T-helper 2 cell (primary cell): Measurements from ENCODE around the gene MGLL.
"Not testable (repeated sequence)": the region's sequence is repeated elsewhere in the genome, so short reads cannot be mapped to it uniquely, and the experiment has no call there.

Experiments
- DNase-seq, 5 experiments: peaks; one replicate each; pipeline versions ENCODE4 v3.0.0 to v3.0.0-alpha.2; 2012 to 2022

The MGLL gene

GRCh38 chr3:127671523-127672428, 150.5 kb downstream of the MGLL start:
- DNase-seq, result peak in 1 of 5 experiments; percentile 47

DNA sequence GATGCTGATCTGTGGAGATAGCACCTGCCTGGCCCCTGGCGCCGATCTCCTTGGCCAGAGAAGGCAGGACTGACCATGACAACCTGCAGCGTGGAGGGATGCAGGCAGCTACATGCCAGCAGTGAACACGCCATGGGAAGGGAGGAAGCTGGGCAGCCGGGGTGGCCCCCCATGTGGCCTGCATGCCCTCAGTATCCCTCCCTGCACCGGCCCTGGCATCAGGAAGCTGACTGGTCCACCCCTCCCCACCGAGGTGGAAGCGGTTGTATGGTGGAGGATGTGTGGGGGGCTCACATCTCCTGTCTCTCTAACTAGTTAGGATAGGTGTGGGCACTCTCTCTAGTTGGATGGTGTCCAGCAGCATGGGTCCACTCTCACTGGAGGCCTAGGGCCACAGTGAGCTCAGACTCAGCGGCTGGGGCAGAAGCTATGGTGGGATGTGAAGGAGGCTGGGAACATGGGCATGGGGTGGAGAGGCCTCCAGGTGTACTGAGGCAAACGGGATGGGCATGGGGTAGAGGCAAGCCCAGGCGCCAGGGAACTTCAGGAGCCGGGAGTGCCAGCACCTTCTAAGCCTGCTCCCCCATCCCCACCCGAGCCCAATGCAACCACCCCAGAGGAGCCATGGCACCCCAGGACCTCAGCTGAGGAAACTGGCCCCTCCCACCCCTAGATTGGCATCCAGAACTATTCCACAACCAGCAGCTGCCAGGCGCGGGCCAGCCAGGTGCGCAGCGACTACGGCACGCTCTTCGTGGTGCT, 151.4 kb downstream of the MGLL start:
- no peak for DNase-seq

DNA sequence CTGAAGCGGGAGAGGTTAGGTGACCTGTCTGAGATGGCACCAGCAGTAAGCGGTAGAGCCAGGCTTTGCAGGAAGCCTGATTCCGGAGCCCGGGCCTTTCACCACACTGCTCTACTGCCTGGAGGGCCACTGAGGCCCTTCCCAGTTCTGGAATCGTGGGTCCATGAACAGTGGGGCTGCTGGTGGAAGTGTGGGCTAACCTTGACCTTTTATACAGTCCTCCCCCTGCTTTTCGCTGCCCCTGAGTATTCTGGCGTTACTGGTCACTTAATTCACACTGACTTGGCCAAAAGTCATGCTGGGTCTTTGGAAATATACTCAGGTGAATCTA, 152.1 kb downstream of the MGLL start:
- DNase-seq, result no peak

GRCh38 chr3:127669541-127670228, 152.6 kb downstream of the MGLL start:
- no peak for DNase-seq

GRCh38 chr3:127668906-127669305, 153.4 kb downstream of the MGLL start:
- DNase-seq, result no peak

DNA sequence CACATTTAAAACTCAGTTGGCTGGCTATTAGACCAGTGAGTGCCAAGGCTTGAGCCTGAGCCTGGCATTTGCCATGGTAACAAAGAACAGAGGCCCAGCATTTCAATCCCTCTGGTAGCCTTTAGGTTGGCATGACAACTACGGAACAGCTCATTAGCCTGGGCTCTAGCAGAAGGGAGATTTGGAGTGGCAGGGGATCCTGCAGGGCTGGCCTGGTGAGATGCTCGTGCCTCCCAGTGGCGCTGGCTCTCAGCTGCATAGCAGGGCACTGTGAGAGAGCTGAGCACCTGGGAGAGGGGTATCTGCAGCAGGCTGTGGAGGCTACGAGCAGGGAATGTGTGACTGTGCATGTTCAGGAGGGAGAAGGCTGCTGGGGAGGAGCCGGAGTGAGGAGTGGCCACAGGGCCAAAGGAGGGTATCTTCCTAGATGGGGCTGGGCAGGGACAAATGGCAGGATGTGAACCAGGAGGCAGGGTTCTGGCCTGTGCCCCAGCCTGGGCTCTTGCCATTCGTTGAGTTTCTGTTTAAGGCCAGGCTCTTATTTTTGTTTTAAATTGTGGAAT, 155.1 kb downstream of the MGLL start:
- no peak for DNase-seq

DNA sequence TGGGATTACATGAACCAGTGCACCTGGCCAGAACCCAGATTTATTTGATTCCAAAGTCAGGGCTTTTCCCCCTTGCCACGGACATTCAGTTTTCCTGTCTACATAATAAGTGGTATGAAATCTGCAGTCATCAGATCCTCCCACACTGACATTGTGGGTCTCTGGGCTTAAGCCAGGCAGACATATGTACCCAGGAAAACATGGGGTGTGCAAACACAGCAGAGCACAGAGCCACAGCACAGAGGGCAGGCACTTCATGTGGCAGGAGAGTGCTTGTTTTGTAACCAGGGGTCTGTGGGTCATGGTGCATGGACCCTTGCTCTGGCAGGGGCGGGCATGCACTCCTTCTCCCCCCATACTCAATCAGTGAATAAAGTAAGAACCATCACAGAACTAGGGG, 155.6 kb downstream of the MGLL start:
- no peak for DNase-seq

GRCh38 chr3:127665586-127665985, 156.7 kb downstream of the MGLL start:
- no peak for DNase-seq

DNA sequence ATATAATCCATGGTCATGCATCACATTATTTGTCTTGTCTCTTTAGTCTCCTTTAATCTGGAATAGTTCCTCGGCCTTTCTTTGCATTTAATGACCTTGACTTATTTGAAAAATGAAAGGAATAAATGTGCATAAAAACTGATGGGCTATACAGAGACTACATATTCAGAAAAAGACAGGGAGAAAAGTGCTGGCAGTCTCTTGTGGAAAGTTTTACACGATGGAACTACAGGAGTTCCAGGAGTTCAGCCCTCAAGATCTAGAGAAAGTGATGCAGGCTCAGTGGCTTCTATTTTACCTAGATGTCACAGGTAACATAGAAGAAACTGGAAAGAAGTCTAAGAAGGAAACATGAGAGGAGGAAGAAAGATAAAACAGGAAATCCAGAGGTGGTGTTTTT, 157.2 kb downstream of the MGLL start:
- DNase-seq, result no peak

- no peak for DNase-seq
Observed at GRCh38 chr3:127663151-127663550, 159.2 kb downstream of the MGLL start.

DNA sequence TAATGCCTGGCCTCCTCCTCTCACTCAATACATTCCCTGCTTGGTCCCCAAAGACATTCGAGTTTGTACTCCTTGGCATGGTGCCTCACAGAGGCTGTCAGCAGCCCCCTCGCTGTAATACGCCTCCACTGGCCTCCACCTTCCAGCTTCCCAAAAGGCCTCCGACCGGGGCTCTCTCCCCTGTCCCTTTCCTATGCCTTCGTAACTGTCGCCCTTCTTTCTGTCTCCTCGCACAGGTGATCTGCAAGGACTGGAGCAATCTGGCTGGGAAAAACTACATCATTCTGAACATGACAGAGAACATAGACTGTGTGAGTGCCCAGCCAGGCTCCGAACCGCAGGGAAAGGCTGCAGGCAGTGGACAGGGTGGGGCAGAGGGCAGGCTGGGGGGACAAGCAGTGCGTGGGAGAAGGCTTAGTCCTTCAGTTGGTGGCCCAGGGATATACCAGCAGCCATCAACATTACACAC, 160.3 kb downstream of the MGLL start:
- no peak for DNase-seq

DNA sequence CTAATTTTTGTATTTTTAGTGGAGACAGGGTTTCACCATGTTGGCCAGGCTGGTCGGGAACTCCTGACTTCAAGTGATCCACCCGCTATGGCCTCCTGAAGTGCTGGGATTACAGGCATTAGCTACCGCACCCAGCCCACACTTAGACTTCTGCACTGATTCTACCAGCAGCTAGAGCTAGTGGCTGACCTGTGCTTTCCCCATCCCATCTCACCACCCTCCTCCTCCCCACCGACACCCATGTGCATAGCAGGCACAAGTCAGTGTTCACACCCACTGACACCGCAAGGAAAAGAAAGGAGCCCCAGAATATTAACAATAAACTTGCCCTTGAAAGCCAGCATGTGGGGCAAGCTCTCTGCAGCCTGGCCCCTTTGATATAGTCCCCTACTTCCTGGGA, 160.7 kb downstream of the MGLL start:
- DNase-seq, result no peak

DNA sequence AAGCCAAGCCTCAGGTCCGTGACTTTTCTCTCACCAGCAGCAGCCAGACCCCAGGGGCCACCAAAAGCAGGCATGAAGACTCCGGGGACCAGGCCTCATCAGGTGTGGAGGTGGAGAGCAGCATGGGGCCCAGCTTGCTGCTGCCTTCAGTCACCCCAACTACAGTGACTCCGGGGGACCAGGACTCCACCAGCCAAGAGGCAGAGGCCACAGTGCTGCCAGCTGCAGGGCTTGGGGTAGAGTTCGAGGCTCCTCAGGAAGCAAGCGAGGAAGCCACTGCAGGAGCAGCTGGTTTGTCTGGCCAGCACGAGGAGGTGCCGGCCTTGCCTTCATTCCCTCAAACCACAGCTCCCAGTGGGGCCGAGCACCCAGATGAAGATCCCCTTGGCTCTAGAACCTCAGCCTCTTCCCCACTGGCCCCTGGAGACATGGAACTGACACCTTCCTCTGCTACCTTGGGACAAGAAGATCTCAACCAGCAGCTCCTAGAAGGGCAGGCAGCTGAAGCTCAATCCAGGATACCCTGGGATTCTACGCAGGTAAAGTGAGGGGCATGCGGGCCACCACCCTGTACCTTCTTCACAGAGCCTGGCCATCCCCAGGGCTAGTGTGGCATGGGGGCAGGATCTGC, 161.6 kb downstream of the MGLL start:
- DNase-seq, result no peak

DNA sequence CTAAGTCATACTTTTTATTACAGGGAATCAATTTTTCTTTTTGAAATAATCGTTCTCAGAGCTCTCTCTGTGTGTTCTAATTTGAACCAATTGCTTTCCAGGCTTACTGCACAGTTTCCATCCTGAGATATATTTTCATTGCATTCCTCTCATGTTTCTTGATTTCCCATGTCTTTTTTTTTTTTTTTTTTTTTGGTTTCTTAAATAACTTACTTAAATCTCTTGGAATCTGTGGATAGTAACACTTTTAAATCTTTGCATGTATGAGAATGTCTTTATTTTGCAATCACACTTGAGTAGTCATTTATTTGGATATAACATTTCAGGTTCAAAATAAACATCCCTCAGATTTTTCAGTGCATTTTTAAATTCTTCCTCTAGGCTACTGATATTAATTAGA, 164.1 kb downstream of the MGLL start:
- DNase-seq, result no peak

- no peak for DNase-seq
Observed at GRCh38 chr3:127656906-127657305, 165.4 kb downstream of the MGLL start.

GRCh38 chr3:127655641-127656040, 166.7 kb downstream of the MGLL start:
- DNase-seq, result no peak

DNA sequence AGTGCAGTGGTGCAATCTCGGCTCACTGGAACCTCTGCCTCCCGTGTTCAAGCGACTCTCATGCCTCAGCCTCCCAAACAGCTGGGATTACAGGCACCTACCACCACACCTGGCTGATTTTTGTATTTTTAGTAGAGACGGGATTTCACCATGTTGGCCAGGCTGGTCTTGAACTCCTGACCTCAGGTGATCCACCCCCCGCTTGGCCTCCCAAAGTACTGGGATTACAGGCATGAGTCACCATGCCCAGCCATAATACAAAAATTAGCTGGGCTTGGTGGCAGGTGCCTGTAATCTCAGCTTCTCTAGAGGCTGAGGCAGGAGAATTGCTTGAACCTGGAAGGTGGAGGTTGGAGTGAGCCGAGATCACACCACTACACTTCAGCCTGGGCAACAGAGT, 167.3 kb downstream of the MGLL start:
- DNase-seq, result not testable (repeated sequence)

DNA sequence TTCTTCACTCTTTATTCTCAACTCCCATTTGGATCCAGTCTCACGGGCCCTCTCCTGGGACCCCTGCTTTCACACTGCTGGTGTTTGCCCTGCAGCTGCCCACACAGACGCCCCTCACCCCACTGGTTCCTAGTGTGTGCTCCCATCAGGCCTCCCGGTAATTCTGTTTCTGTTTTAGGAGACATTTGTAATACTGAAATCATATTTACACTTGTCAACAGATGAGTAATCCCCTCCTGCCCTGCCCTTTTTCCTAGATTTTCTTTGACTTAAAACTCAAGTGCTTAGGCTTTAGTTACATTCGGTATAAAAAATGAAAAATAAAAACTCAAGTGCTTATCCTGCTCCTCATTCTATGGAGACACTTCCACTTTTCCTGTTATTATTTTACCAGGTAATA, 167.9 kb downstream of the MGLL start:
- no peak for DNase-seq

DNA sequence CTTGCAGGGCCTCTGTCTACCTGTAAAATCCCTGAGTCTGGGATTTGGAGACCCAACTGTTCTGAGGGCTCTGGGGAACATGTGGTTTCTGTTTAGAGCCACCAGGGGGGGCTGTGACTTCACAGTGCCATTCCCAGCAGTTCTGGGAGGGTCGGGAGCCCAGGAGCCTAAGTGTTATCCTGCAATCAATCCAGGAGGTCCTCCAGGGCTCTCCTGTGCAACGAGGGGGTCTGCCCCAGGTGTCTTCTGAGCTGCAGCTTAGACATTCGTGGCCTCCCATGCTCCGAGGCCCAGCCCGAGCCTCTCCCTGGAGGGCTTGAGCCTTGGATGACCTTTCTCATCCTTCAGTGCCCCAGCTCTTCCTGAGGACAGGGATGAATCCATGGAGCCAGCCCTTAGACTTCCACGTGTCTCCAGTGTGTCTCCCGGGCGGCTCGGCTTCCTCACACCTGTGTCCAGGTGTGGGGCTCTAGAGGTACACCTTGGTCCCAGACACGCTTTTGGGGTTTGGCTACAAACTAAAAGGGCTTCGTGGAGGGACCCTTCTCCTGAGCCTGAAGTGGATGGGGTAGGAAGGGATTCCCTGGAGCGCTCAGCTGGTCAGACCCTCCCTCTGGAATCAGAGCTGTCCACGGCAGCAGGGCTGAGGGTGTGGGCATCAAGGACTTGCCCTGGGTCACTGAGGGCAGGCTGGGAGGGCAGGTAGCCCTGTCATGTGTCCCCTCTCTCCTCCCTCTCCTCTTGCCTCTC, 169.9 kb downstream of the MGLL start:
- peak in 2 of 5 experiments; percentile 19 to 28 for DNase-seq

DNA sequence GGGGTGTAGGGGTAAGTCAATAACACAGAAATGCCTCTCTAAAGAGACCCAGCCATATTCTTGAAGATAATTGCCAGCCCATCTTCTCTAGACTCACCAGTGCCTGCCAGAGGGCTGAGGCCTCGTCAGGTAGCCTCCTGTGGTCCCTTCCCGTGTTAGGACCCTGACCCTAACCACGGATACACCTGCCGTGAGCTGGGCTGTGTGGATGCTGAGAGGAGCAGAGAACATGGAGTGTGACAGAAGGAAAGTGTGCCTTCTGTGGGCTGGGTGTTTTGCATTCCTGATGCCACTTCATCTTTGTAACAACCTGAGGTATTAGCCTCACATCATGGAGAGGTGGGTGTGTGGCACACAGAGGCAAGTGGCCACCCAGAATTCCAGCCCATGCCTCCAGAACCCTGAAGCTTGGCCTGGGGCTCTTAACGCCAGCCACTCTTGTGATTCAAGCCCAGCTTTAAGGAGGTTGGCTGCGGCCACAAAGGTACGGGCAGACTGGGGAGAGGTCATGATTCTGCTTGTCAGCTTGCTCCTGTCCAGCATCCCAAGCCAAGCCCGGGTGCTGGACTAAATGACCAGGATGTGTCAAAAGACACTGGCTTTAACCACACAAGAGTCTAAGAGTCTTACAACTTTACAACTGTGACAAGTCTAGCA, 170.7 kb downstream of the MGLL start:
- DNase-seq, result no peak

DNA sequence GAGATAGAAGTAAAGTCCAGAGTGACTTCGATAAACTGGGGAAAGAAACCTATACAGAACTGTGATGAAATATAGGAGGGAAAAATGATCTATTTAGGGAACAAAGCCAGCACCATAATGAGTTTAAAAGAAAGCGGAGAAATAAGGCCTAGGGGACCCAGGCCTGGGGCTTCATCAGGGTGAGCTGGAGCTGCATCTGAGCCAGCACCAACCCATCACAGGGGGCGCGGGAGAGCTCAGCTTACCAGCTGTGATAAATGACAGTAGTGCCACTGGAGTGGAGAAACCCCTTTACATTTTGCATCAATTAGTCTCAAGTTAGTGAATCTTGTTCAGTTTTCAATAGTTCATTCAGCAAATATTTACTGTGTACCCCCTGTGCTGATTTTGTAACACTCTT, 172.1 kb downstream of the MGLL start:
- no peak for DNase-seq
